Activated CD8-positive, alpha-beta memory T cell treated with anti-CD3 and anti-CD28 coated beads for 24 hours (primary cell): Measurements from ENCODE around the gene RAB11B.
"Not testable (repeated sequence)": the region's sequence is repeated elsewhere in the genome, so short reads cannot be mapped to it uniquely, and the experiment has no call there.

ENCODE experiments used
- DNase-seq: peaks from one replicate; pipeline ENCODE4 v3.0.0-alpha.2; 2020

RAB11B gene

GRCh38 chr19:8441725-8442544, 51.8 kb downstream of the RAB11B start:
- no peak for DNase-seq

DNA sequence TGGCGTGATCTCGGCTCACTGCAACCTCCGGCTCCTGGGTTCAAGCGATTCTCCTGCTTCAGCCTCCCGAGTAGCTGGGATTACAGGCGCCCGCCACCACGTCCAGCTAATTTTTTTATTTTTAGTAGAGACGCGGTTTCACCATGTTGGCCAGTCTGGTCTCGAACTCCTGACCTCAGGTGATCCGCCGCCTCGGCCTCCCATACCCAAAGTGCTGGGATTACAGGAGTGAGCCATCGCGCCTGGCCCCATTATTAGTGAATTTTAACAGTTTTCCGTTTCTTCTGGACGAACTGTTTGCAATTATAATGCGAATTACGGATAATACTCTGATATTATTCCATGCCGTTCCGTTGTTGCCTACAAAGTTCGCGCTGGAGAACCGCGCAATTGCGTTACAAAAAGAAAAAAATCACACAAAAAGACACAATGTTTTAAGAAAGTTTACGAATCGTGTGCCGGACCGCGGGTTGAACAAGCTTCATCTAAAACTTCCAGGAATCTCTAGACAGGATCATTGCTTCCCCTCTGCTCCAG, 54.0 kb downstream of the RAB11B start:
- DNase-seq, result not testable (repeated sequence)

DNA sequence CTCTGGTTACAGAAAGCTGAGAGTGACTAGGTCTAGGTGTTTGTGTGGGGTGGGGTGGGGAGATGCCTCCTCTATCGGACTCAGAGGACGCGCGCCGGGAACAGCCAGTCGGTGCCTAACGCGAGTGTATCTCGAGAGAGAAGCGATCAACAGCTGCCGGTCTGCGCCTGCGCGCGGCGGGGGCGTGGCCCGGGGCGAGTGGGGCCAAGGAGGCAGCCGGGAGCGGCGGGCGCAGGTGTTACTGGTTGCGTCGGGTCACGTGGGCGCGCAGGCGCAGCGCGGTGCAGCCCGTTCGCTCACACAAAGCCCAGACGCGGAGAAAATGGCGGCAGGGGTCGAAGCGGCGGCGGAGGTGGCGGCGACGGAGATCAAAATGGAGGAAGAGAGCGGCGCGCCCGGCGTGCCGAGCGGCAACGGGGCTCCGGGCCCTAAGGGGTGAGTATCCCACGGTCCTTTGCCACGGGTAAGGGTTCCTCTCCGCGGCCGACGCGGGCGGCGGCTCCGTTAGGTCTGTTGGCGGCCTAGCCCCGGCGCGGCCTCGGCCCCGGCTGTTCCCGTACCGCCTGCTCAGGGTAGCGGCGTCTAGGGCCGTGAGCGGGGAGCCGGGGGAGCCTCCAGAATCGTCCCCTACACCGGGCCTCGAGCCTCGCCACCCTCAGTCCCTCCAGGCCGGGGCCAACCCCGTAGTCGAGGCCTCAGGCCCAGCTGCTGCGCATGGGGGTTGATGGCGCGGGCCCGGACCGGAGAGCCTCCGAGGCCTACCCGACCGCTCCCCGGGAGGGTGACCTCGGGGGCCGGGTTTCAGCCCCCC, 54.7 kb downstream of the RAB11B start, which contains the start of gene HNRNPM:
Gene HNRNPM, plus strand, starts transcription at position 299 of the 811 bp plus-strand sequence. Its CDS starts 24 bp downstream, at position 323.
- peak; percentile 100 for DNase-seq

DNA sequence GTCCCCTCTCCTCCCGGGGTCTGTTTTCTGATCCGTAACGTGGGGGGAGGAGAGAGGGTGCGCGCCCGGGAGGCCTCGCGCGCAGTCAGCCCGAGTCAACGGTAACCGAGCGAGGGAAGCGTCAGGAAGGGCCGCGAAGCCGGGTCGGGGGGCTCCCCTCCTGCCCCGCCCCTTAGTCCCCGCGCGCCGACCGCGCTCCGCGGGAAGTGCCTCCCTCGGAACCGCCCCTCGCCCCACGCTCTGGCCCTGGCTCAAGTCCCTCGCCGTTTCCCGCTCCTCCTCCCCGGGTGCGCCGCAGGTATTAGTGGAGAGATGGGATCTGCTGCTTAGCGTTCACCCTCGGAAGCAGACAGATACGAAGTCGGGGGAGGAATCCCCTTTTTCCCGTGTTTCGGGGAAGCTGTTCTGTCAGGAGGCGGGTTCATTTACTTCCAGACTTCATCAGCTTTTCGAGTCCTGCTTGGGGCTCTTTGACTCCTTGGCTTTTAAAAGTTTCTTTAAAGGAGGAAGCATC, 55.4 kb downstream of the RAB11B start:
- DNase-seq, result peak; percentile 76

GRCh38 chr19:8446061-8446709, 56.0 kb downstream of the RAB11B start:
- DNase-seq, result no peak

GRCh38 chr19:8449830-8450229, 59.7 kb downstream of the RAB11B start:
- DNase-seq, result no peak

DNA sequence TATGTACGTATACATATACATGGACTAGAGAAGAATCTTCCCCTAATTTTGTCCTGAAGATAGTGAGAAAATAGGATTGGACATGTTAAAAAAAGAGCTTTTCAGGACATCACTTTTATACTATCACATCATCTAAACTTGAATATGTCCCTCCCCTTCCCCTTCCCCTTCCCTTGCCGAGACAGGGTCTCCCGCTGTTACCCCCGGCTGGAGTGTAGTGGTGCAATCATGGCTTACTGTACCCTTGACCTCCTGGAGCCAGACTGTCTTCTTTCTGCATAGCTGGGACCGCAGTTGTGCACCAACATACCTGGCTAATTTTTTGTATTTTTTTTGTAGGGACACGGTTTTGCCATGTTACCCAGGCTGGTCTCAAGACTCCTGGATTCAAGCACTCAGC, 61.2 kb downstream of the RAB11B start:
- DNase-seq, result no peak

GRCh38 chr19:8451885-8452284, 61.7 kb downstream of the RAB11B start:
- no peak for DNase-seq

DNA sequence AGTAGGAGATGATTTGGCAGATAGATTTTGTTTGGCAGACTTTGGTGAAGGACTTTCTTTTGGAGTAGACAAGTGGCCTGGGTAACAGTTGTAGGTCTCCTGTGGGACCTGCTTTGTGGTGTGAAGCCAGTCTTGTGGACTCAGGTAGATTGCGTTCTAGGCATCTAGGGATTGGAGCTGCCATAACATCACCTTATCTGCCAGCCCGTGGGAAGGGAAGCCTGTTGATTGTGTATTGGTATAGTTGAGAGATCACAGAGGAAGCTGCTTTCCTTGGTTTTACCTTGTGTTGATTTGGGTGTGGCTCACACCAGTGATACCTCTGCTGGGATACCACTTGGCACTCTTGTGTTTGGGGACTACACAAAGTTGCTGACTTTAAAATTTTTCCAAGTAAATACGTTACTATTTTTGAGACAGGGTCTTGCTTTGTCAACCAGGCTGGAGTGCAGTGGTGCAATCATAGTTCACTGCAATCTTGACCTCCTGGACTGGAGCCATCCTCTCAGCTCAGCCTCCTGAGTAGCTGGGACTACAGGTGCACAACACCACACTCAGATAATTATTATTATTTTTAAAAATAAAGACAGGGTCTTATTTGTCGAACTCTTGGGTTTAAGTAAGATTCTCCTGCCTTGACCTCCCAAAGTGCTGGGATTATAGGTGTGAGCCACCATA, 62.4 kb downstream of the RAB11B start:
- DNase-seq, result no peak

GRCh38 chr19:8453616-8454015, 63.5 kb downstream of the RAB11B start:
- DNase-seq, result no peak
